Neural progenitor cell (in vitro differentiated cells): ENCODE results near the gene PRR35. TPM values are rescaled to one million over a fixed set of nuclear protein-coding genes. Genes with fewer than 3 reads are reported as not detected.

Experiments
- DNase-seq: peaks from one replicate; pipeline ENCODE4 v3.0.0-alpha.2; 2016; ENCODE audit warnings: low spot score
- H2AFZ ChIP-seq: fragments of 200-600 bp; sonication (generic); replicated peaks from 2 replicates; pipeline ENCODE4 v1.6.1; 2016; ENCODE audit warnings: antibody characterized with exemption
- H3F3A ChIP-seq: fragments of 200-600 bp; sonication (generic); 2 replicates; pipeline ENCODE4 v1.6.1; 2016; ENCODE audit warnings: antibody characterized with exemption, low read depth
- H3K27ac ChIP-seq: fragments of 200-600 bp; sonication (generic); 2 replicates; pipeline ENCODE4 v1.5.1; 2016; ENCODE audit warnings: mild to moderate bottlenecking
- H3K27me3 ChIP-seq: fragments of 200-600 bp; sonication (generic); 2 replicates; pipeline ENCODE4 v1.6.1; 2016; ENCODE audit warnings: mild to moderate bottlenecking, moderate library complexity
- H3K36me3 ChIP-seq: fragments of 200-600 bp; sonication (generic); 2 replicates; pipeline ENCODE4 v1.5.1; 2016
- H3K4me1 ChIP-seq: fragments of 200-600 bp; sonication (generic); 2 replicates; pipeline ENCODE4 v1.6.1; 2016; ENCODE audit warnings: mixed run types
- H3K4me2 ChIP-seq: fragments of 200-600 bp; sonication (generic); 2 replicates; pipeline ENCODE4 v1.6.1; 2016
- H3K4me3 ChIP-seq: fragments of 200-600 bp; sonication (generic); 2 replicates; pipeline ENCODE4 v1.5.1; 2016
- H3K79me2 ChIP-seq: fragments of 200-600 bp; sonication (generic); 2 replicates; pipeline ENCODE4 v1.6.1; 2016; ENCODE audit warnings: low read depth
- H3K9ac ChIP-seq: fragments of 200-600 bp; sonication (generic); 2 replicates; pipeline ENCODE4 v1.6.1; 2016
- H3K9me3 ChIP-seq: fragments of 200-600 bp; sonication (generic); 2 replicates; pipeline ENCODE4 v1.5.1; 2016; ENCODE audit warnings: low read depth
- H4K20me1 ChIP-seq: fragments of 200-600 bp; sonication (generic); 2 replicates; pipeline ENCODE4 v1.6.1; 2016; ENCODE audit warnings: low read depth
- H3K27ac Mint-ChIP-seq: 3 replicates; pipeline ENCODE4 v1.8.0; 2021; ENCODE audit warnings: mixed read lengths
- H3K27me3 Mint-ChIP-seq: 2 replicates; pipeline ENCODE4 v1.8.0; 2022; ENCODE audit warnings: low read depth, mild to moderate bottlenecking, inconsistent platforms, moderate library complexity, mixed read lengths; ENCODE audit not compliant: insufficient read depth
- H3K36me3 Mint-ChIP-seq: 3 replicates; pipeline ENCODE4 v1.8.0; 2021; ENCODE audit warnings: mixed read lengths
- H3K4me1 Mint-ChIP-seq: 3 replicates; pipeline ENCODE4 v1.8.0; 2021; ENCODE audit warnings: mixed read lengths
- H3K4me3 Mint-ChIP-seq: 3 replicates; pipeline ENCODE4 v1.8.0; 2021; ENCODE audit warnings: mild to moderate bottlenecking, moderate library complexity, mixed read lengths
- H3K9me3 Mint-ChIP-seq: 3 replicates; pipeline ENCODE4 v1.8.0; 2020; ENCODE audit warnings: mixed read lengths
- CTCF ChIP-seq: fragments of 200-600 bp; sonication (generic); IDR thresholded peaks from 2 replicates; pipeline ENCODE4 v1.5.1; 2017; ENCODE audit warnings: antibody characterized with exemption, mild to moderate bottlenecking
- EZH2 ChIP-seq: fragments of 200-600 bp; sonication (generic); IDR thresholded peaks from 2 replicates; pipeline ENCODE4 v1.6.1; 2017; ENCODE audit warnings: antibody characterized with exemption, mild to moderate bottlenecking, moderate library complexity
- EZH2phosphoT487 ChIP-seq: fragments of 200-600 bp; sonication (generic); IDR thresholded peaks from 2 replicates; pipeline ENCODE4 v1.6.1; 2017; ENCODE audit warnings: antibody characterized with exemption
- total RNA-seq: library from RNA; depleted of rRNA; stranded (reverse); fragments of >200 nt; gene quantifications from 2 replicates; pipeline ENCODE4 v1.2.3, GENCODE V29; 2015; ENCODE audit warnings: low replicate concordance

Gene PRR35
- total RNA-seq, 1 donor from 2014 or later = not detected

- peaks cover 2% of the 10 kb centered on the region for H3K9me3 Mint-ChIP-seq
Measured at GRCh38 chr16:560701-561412, 663 bp downstream of the PRR35 start.

GRCh38 chr16:561413-561794 is 1.2 kb downstream of the PRR35 start:
- Histone ChIP-seq H3K9me3 (no peaks in the 10 kb centered on the region), H3K9ac (no peak overlapping the region), H4K20me1 (peaks cover 10% of the 10 kb centered on the region), H3K79me2 (no peaks in the 10 kb centered on the region), H3K27ac (no peak overlapping the region), H3K4me3 (no peak overlapping the region), H3F3A (peaks cover 8% of the 10 kb centered on the region), H3K4me1 (peaks cover 11% of the 10 kb centered on the region), H3K36me3 (no peaks in the 10 kb centered on the region), H3K4me2 (no peak overlapping the region), H3K27me3 (peaks cover 70% of the 10 kb centered on the region), H2AFZ (no peak overlapping the region)
- H3K36me3 Mint-ChIP-seq = no peaks in the 10 kb centered on the region
- no peak overlapping the region for H3K4me3 Mint-ChIP-seq
- TF ChIP-seq EZH2 (no peak), CTCF (no peak), EZH2phosphoT487 (no peak)
- H3K9me3 Mint-ChIP-seq = peaks cover 2% of the 10 kb centered on the region
- no peak overlapping the region for H3K27ac Mint-ChIP-seq
- peaks cover 22% of the 10 kb centered on the region for H3K27me3 Mint-ChIP-seq
- DNase-seq = no peak
- H3K4me1 Mint-ChIP-seq = peaks cover 12% of the 10 kb centered on the region

More at GRCh38 chr16:560701-561412, 663 bp downstream of the PRR35 start:
- no peak overlapping the region for H3K27ac ChIP-seq
- Mint-ChIP-seq H3K4me3 (no peak overlapping the region), H3K36me3 (no peaks in the 10 kb centered on the region), H3K27ac (no peak overlapping the region), H3K27me3 (peaks cover 22% of the 10 kb centered on the region), H3K4me1 (peaks cover 11% of the 10 kb centered on the region)
- H3K9ac ChIP-seq = no peak overlapping the region
- H3K4me3 ChIP-seq = no peak overlapping the region
- no peaks in the 10 kb centered on the region for H3K79me2 ChIP-seq
- peaks cover 70% of the 10 kb centered on the region for H3K27me3 ChIP-seq
- TF ChIP-seq EZH2 = peak; percentile 82
- TF ChIP-seq EZH2phosphoT487 = peak; percentile 88
- TF ChIP-seq CTCF = no peak
- H3K4me2 ChIP-seq = no peak overlapping the region
- H4K20me1 ChIP-seq = peaks cover 10% of the 10 kb centered on the region
- peaks cover 8% of the 10 kb centered on the region for H3F3A ChIP-seq
- H3K36me3 ChIP-seq = no peaks in the 10 kb centered on the region
- no peaks in the 10 kb centered on the region for H3K9me3 ChIP-seq
- no peak for DNase-seq
- H3K4me1 ChIP-seq = peaks cover 7% of the 10 kb centered on the region
- no peak overlapping the region for H2AFZ ChIP-seq

- no peaks in the 10 kb centered on the region for H3K36me3 Mint-ChIP-seq
- H3K4me1 Mint-ChIP-seq = peaks cover 19% of the 10 kb centered on the region
- no peak overlapping the region for H3K9ac ChIP-seq
- H3F3A ChIP-seq = peaks cover 8% of the 10 kb centered on the region
- no peaks in the 10 kb centered on the region for H3K9me3 ChIP-seq
- no peak for DNase-seq
- peaks cover 11% of the 10 kb centered on the region for H3K4me1 ChIP-seq
- no peaks in the 10 kb centered on the region for H3K79me2 ChIP-seq
- H3K27me3 ChIP-seq = peaks cover 68% of the 10 kb centered on the region
- H2AFZ ChIP-seq = no peak overlapping the region
- no peak overlapping the region for H3K4me3 Mint-ChIP-seq
- no peak for TF ChIP-seq CTCF
- H3K27ac Mint-ChIP-seq = peak overlapping the region; percentile 27
- H3K27ac ChIP-seq = no peak overlapping the region
- peaks cover 10% of the 10 kb centered on the region for H4K20me1 ChIP-seq
- H3K27me3 Mint-ChIP-seq = peaks cover 22% of the 10 kb centered on the region
- H3K4me3 ChIP-seq = no peak overlapping the region
- H3K36me3 ChIP-seq = no peaks in the 10 kb centered on the region
- peaks cover 2% of the 10 kb centered on the region for H3K9me3 Mint-ChIP-seq
- no peak overlapping the region for H3K4me2 ChIP-seq
Measured at GRCh38 chr16:561957-562938, 2.1 kb downstream of the PRR35 start.
